HepG2 (cell line): Measurements from ENCODE around the gene SPRY1. TPM values are rescaled to one million over a fixed set of nuclear protein-coding genes. Genes with fewer than 3 reads are reported as not detected.

ENCODE experiments used
- CBFB ChIP-seq: sonication (generic); formaldehyde crosslinking; IDR thresholded peaks from 2 replicates; pipeline ENCODE4 v1.4.0; 2020; ENCODE audit warnings: missing genetic modification reagents
- CHCHD3 ChIP-seq: sonication (generic); formaldehyde crosslinking; IDR thresholded peaks from 2 replicates; pipeline ENCODE4 v1.8.0; 2022; ENCODE audit warnings: mild to moderate bottlenecking, missing genetic modification reagents, moderate library complexity
- FOXA1 ChIP-seq, 2 experiments: fragments of 450-650 bp in 1 of 2; sonication (generic) in 1 of 2; formaldehyde crosslinking in 1 of 2; IDR thresholded peaks; 2 replicates each; pipeline versions ENCODE4 v1.4.0 to v1.6.1; 2016 to 2020; ENCODE audit warnings: missing genetic modification reagents in 1 of 2
- HDAC2 ChIP-seq: sonication (generic); formaldehyde crosslinking; IDR thresholded peaks from 2 replicates; pipeline ENCODE4 v1.4.0; 2020; ENCODE audit warnings: missing genetic modification reagents
- MAF1 ChIP-seq: sonication (generic); formaldehyde crosslinking; IDR thresholded peaks from 2 replicates; pipeline ENCODE4 v1.5.0; 2020; ENCODE audit warnings: missing genetic modification reagents, borderline replicate concordance
- MBD4 ChIP-seq: IDR thresholded peaks from 2 replicates; pipeline ENCODE4 v1.6.1; 2012; ENCODE audit warnings: low read length, inconsistent platforms, borderline replicate concordance
- SRSF1 ChIP-seq: fragments of 200-400 bp; formaldehyde crosslinking; optimal IDR thresholded peaks from 2 replicates; pipeline ENCODE3; 2017; ENCODE audit warnings: mild to moderate bottlenecking, low read depth, low read length, moderate library complexity
- ZFAT ChIP-seq: sonication (generic); formaldehyde crosslinking; conservative IDR thresholded peaks from 2 replicates; pipeline ENCODE4 v1.8.1; 2023; ENCODE audit warnings: missing genetic modification reagents, inconsistent platforms
- ZMYM3 ChIP-seq: sonication (generic); formaldehyde crosslinking; IDR thresholded peaks from 2 replicates; pipeline ENCODE4 v1.5.1; 2020; ENCODE audit warnings: mild to moderate bottlenecking, missing genetic modification reagents
- ZNF280B ChIP-seq: sonication (generic); formaldehyde crosslinking; IDR thresholded peaks from 2 replicates; pipeline ENCODE4 v1.5.0; 2020; ENCODE audit warnings: missing genetic modification reagents, mild to moderate bottlenecking, borderline replicate concordance
- ZNF501 ChIP-seq: sonication (generic); formaldehyde crosslinking; IDR thresholded peaks from 2 replicates; pipeline ENCODE4 v1.5.1; 2020; ENCODE audit warnings: mild to moderate bottlenecking, moderate library complexity, missing genetic modification reagents
- ZNF552 ChIP-seq: sonication (generic); formaldehyde crosslinking; IDR thresholded peaks from 2 replicates; pipeline ENCODE4 v1.9.0; 2022; ENCODE audit warnings: missing genetic modification reagents, mild to moderate bottlenecking, borderline replicate concordance
- ZNF747 ChIP-seq: sonication (generic); formaldehyde crosslinking; IDR thresholded peaks from 2 replicates; pipeline ENCODE4 v1.8.1; 2023; ENCODE audit warnings: missing genetic modification reagents, mild to moderate bottlenecking, borderline replicate concordance
- polyA plus RNA-seq, 8 experiments: library from polyadenylated mRNA; depleted of rRNA in 3 of 8; stranded (reverse) in 7 of 8; unstranded in 1 of 8; fragments of >200 nt; fragmentation: Illumina TruSeq in 4 of 8; extraction: Trizol in 4 of 8; gene quantifications; 2 replicates each; pipeline versions ENCODE4 v1.2.1 to v1.2.3, GENCODE V29; 2011 to 2016; ENCODE audit warnings: low read depth in 4 of 8, missing spikeins in 1 of 8, mixed read lengths in 1 of 8; ENCODE audit not compliant: insufficient read depth in 1 of 8
- total RNA-seq, 5 experiments: library from RNA; depleted of rRNA; stranded (reverse); fragments of >200 nt; fragmentation: Illumina TruSeq; extraction: Trizol; gene quantifications; 2 replicates each; pipeline ENCODE4 v1.2.3, GENCODE V29; 2016; ENCODE audit warnings: low read depth in 1 of 5
- TF ChIP-seq, protein P1 (sequence below): sonication (generic); formaldehyde crosslinking; IDR thresholded peaks from 2 replicates; pipeline ENCODE4 v1.4.0; 2020; ENCODE audit warnings: missing genetic modification reagents, borderline replicate concordance
- TF ChIP-seq, protein P2 (sequence below): sonication (generic); formaldehyde crosslinking; IDR thresholded peaks from 2 replicates; pipeline ENCODE4 v1.4.0; 2020; ENCODE audit warnings: missing genetic modification reagents, mild to moderate bottlenecking, borderline replicate concordance
- TF ChIP-seq, protein P3 (sequence below): IDR thresholded peaks from 2 replicates; pipeline ENCODE4 v1.6.1; 2018; ENCODE audit warnings: missing genetic modification reagents, mild to moderate bottlenecking, missing compliant biosample characterization

Gene SPRY1
- total and polyA plus RNA-seq, 2 of the 13 experiments (the other 11 are each of a cell fraction or from before 2014, with no cell fraction given), result 24.7 to 33.4 TPM

GRCh38 chr4:123397144-123398065 lies 810 bp downstream of the SPRY1 start (continued):
- TF ChIP-seq ZMYM3, result peak; percentile 55
- TF ChIP-seq ZNF501, result no peak
- no peak for TF ChIP-seq MBD4
- no peak for TF ChIP-seq CHCHD3 (CRISPR knock-in tag)
- TF ChIP-seq, protein P1, sequence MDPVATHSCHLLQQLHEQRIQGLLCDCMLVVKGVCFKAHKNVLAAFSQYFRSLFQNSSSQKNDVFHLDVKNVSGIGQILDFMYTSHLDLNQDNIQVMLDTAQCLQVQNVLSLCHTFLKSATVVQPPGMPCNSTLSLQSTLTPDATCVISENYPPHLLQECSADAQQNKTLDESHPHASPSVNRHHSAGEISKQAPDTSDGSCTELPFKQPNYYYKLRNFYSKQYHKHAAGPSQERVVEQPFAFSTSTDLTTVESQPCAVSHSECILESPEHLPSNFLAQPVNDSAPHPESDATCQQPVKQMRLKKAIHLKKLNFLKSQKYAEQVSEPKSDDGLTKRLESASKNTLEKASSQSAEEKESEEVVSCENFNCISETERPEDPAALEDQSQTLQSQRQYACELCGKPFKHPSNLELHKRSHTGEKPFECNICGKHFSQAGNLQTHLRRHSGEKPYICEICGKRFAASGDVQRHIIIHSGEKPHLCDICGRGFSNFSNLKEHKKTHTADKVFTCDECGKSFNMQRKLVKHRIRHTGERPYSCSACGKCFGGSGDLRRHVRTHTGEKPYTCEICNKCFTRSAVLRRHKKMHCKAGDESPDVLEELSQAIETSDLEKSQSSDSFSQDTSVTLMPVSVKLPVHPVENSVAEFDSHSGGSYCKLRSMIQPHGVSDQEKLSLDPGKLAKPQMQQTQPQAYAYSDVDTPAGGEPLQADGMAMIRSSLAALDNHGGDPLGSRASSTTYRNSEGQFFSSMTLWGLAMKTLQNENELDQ (CRISPR knock-in tag), result no peak
- no peak for TF ChIP-seq MAF1 (CRISPR knock-in tag)
- no peak for TF ChIP-seq FOXA1 (IDR thresholded peaks at IDR 0.05)
- TF ChIP-seq FOXA1 (CRISPR knock-in tag; IDR thresholded peaks at IDR 0.05), result peak; percentile 56; the same call in 1 of the 2 replicates
- TF ChIP-seq HDAC2 (CRISPR knock-in tag), result peak; percentile 87
- no peak for TF ChIP-seq SRSF1
- peak; percentile 73; the same call in 1 of the 2 replicates for TF ChIP-seq ZNF280B
- TF ChIP-seq ZNF747 (CRISPR knock-in tag), result peak; percentile 24
- no peak for TF ChIP-seq ZFAT (CRISPR knock-in tag)
- peak; percentile 54; the same call in 1 of the 2 replicates for TF ChIP-seq CBFB
- TF ChIP-seq, protein P2, sequence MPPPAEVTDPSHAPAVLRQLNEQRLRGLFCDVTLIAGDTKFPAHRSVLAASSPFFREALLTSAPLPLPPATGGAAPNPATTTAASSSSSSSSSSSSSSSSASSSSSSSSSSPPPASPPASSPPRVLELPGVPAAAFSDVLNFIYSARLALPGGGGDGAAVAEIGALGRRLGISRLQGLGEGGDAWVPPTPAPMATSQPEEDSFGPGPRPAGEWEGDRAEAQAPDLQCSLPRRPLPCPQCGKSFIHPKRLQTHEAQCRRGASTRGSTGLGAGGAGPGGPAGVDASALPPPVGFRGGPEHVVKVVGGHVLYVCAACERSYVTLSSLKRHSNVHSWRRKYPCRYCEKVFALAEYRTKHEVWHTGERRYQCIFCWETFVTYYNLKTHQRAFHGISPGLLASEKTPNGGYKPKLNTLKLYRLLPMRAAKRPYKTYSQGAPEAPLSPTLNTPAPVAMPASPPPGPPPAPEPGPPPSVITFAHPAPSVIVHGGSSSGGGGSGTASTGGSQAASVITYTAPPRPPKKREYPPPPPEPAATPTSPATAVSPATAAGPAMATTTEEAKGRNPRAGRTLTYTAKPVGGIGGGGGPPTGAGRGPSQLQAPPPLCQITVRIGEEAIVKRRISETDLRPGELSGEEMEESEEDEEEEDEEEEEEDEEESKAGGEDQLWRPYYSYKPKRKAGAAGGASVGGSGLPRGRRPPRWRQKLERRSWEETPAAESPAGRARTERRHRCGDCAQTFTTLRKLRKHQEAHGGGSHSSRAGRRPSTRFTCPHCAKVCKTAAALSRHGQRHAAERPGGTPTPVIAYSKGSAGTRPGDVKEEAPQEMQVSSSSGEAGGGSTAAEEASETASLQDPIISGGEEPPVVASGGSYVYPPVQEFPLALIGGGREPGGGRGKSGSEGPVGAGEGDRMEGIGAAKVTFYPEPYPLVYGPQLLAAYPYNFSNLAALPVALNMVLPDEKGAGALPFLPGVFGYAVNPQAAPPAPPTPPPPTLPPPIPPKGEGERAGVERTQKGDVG (CRISPR knock-in tag), result no peak
- no peak for TF ChIP-seq ZNF552 (CRISPR knock-in tag)
- TF ChIP-seq, protein P3, sequence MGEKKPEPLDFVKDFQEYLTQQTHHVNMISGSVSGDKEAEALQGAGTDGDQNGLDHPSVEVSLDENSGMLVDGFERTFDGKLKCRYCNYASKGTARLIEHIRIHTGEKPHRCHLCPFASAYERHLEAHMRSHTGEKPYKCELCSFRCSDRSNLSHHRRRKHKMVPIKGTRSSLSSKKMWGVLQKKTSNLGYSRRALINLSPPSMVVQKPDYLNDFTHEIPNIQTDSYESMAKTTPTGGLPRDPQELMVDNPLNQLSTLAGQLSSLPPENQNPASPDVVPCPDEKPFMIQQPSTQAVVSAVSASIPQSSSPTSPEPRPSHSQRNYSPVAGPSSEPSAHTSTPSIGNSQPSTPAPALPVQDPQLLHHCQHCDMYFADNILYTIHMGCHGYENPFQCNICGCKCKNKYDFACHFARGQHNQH (CRISPR knock-in tag), result peak; percentile 95; the same call in 1 of the 2 replicates
